Stimulated activated CD4-positive, alpha-beta T cell treated with anti-CD3 and anti-CD28 coated beads, Interleukin-4, amount 100 ng/mL, for 1 hour (primary cell): ENCODE results near the gene KRT15.

ENCODE experiments used
- DNase-seq: peaks from one replicate; pipeline ENCODE4 v3.0.0-alpha.2; 2020

The KRT15 gene

DNA sequence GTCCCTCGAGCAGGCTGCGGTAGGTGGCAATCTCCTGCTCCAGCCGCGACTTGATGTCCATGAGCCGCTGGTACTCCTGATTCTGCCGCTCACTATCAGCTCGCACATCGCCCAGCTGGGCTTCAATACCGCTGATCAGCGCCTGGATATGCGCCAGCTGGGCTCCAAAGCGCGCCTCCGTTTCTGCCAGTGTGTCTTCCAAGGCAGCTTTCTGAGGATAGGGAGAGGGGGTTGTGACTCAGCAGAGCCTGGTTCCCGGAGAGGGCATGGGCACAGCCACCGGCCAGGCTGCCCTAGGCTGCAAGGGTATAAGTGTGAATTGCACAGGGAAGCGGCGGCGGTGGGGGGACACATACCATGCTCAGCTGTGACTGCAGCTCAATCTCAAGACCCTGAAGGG lies 5.1 kb upstream of the KRT15 start:
- no peak for DNase-seq

- DNase-seq, result no peak
These were observed 4.5 kb upstream of the KRT15 start for GRCh38 chr17:41523225-41523593.

- DNase-seq, result no peak
These were observed 3.9 kb upstream of the KRT15 start for GRCh38 chr17:41522301-41523224.

GRCh38 chr17:41521574-41522261 lies 3.0 kb upstream of the KRT15 start:
- no peak for DNase-seq

- DNase-seq, result no peak
These were observed 2.3 kb upstream of the KRT15 start for GRCh38 chr17:41520821-41521521.

- no peak for DNase-seq
These were observed 973 bp upstream of the KRT15 start for GRCh38 chr17:41519501-41520224.

GRCh38 chr17:41518031-41518430 lies 659 bp downstream of the KRT15 start:
- DNase-seq, result no peak

DNA sequence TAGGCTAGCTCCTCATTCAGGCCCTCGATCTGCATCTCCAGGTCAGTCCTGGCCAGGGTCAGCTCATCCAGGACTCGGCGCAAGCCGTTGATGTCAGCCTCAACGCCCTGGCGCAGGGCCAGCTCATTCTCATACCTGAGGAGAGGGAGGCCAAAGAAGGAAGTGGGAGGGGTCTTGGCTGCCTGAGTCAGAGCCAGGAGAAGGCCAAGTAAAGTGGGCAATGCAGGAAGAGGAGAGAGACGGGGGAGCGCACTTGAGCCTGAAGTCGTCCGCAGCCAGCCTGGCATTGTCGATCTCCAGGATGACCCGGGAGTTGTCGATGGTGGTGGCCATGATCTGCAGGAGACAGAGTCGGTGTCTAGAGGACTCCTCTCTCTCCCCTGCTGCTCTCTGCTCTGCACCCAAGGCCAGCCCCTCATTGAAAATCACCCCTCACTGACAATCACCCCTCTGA lies 1.8 kb downstream of the KRT15 start:
- DNase-seq, result no peak

GRCh38 chr17:41516147-41516829 lies 2.4 kb downstream of the KRT15 start:
- DNase-seq, result no peak

GRCh38 chr17:41513168-41513547 lies 5.5 kb downstream of the KRT15 start:
- DNase-seq, result no peak

DNA sequence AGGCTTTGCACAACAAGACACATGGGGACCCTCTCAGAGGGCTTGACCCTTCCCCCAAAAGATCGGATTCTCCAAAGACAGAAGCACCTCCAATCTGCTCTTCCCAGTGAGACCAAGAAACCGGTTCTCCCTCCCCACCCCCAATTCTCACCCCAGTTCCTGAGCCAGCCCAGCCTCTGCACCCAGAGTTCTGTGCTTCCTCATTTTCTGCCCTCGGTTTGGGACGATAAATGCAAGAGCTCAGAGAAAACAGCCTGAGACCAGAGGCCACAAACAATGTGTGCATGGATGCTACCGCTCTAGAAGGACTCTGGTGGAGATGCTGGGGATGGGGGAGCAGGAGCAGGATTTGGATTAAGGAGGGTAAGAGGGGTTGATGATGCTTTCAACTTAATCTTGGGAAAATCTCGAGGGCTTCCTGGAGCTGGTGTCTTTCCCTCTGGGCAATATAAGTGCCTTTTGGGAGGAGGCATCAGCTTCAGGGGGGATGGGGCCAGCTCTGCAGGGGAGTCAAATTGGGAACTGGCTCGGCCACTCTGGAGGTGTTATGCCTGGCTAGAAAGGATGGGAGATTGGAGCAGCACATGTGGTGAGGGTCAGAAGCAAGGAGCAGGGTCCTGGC lies 6.0 kb downstream of the KRT15 start:
- no peak for DNase-seq

DNA sequence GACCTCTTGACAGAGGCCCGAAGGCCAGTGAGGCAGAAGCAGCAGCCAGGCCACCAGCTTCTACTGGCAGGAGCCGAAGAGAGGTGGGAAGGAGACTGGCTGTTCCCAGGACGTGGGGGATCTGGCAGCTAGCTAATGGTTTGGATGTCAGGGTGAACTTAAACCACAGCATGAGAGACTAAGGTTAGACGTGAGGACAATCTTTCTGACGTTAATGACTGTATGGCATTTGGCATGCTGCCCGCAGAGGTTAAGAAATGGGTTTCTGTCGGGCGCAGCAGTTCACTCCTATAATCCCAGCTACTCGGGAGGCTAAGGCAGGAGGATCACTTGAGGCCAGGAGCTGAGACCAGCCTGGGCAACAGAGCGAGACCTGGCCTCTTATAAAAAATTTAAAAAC lies 7.0 kb downstream of the KRT15 start:
- DNase-seq, result no peak

GRCh38 chr17:41511116-41511515 lies 7.6 kb downstream of the KRT15 start:
- no peak for DNase-seq

GRCh38 chr17:41510251-41511065 lies 8.2 kb downstream of the KRT15 start:
- DNase-seq, result no peak

- DNase-seq, result no peak
These were observed 11.3 kb downstream of the KRT15 start for GRCh38 chr17:41507315-41507880.

DNA sequence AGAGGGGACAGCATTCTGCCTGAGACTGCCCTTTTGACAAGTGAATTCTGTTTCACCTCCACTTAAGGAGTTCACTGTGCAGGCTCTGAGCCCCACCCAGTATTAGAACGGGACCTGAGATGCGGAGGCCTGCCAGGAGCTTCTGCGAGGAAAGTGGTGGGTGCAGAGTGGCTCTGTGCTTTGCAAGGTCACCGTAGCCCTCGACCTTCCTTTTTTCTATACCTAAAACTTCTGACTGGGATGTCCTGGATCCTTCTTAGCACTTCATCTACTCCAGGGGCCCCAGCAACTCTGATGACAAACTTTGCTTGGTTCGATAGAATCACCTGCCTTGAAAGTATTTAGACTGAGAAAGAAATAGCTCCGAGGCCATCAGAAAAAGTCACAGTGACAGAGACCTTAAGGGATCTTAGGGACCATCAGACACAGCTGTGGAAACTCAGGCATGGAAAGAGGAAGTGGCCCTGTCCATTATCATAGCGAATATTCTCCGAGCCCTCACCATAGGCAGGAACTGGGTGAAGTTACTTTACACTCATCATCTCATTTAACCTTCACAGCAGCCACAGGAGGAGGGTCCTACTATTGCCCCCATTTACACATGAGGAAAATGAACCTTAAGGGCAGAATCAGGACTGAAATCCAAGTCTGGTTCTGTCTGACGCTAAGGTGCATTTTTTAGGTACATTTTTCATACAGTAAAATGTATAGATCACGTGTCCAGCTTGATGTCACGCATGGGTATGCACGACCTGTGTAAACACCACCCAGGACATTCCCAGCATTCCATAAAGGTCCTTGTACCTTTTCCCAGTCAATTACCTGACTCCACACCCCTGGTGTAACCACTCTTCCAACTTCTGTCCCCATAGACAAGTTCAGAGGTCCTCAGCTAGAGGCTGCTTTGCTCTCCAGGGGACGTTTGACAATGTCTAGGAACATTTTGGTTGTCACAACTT lies 12.6 kb downstream of the KRT15 start:
- no peak for DNase-seq

DNA sequence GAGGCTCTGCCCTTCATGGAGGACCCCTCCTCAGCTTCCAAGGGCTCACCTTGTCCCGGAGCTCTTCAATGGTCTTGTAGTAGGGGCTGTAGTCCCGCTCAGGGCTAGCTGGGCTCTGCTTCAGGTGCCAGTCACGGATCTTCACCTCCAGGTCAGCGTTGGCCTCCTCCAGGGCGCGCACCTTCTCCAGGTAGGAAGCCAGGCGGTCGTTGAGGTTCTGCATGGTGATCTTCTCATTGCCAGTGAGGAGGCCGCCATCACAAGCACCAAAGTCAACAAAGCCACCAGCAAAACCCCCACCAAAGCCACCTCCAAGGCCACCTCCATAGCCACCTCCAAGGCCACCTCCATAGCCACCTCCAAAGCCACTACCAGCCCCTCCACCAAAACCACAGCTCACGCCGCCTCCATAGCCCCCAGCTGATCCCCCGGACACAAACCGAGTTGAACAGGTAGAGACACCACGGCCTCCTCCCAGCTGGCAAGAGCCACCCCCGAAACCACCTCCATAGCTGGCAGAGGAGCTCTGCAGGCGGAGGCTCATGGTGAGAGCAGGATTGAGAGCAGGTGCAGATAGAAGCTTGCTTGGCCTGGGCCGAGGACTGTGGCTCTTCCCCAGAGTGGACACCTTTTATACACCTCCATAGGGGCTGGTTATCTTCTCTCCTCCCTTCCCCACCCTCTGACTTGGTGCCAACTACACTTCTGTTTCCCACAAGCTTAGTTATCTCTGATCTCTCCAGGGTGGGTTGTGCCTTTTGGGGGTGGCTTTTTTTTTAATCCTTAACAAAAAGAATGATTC lies 13.5 kb downstream of the KRT15 start, which contains the start of gene KRT13:
KRT13 (minus strand) TSS at position 606 of the 802 bp plus-strand sequence; CDS start at position 544, 62 bp downstream.
- DNase-seq, result no peak

DNA sequence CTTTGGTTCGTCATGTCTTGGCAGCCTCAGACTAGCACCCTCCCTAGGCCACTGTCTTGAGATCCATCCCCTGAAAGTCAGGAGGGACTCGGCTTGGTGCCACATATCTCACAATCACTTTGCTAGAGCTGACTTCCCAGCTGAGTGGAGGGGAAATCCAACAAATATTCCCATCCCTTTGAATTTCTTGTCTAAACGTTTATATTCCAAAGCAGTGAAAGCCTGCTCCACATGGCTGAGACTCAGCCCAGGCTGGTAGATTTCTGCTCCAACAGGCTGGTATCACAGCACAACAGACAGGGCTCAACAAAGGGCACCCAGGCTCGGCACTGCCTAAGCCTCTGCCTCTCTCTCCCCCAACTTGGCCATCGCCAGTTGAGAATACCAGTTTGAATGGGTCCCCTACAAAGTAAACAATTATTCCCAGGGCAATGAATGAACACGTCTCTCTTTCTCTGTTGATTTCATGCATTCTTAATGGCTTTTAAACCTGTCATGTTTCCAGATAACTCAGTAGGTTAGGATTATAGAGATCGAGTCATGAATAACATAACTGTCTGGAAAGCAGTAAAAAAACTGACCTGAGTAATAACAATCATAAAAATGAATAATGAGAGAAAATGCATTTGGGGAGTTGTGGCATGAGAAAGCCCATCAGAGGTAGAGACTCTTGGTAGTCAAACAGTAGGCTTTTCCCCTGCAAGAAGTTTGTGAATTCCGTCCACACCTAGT lies 14.3 kb downstream of the KRT15 start:
- no peak for DNase-seq
